K562 (cell line): ENCODE measurements around the gene IPO7. TPM values are rescaled to one million over a fixed set of nuclear protein-coding genes. Genes with fewer than 3 reads are reported as not detected.

Experiments used
- ARID1B ChIP-seq: fragments of 450-650 bp; IDR thresholded peaks from 2 replicates; pipeline ENCODE4 v1.6.1; 2016; ENCODE audit warnings: antibody characterized with exemption, mild to moderate bottlenecking, inconsistent platforms
- BMI1 ChIP-seq: fragments of 150-350 bp; IDR thresholded peaks from 2 replicates; pipeline ENCODE4 v1.6.1; 2014; ENCODE audit warnings: low read length
- CHAMP1 ChIP-seq: fragments of 450-650 bp; IDR thresholded peaks from 2 replicates; pipeline ENCODE4 v1.6.1; 2016; ENCODE audit warnings: mild to moderate bottlenecking
- CREB1 ChIP-seq, 2 experiments: sonication (generic) in 1 of 2; formaldehyde crosslinking in 1 of 2; IDR thresholded peaks; 2 replicates each; pipeline versions ENCODE4 v1.6.1 to v1.8.0; 2012 to 2022; ENCODE audit warnings: inconsistent platforms in 1 of 2, mild to moderate bottlenecking in 1 of 2, missing genetic modification reagents in 1 of 2, moderate library complexity in 1 of 2
- ETV6 ChIP-seq, 3 experiments: fragments of 150-350 bp in 1 of 3; sonication (generic) in 1 of 3; formaldehyde crosslinking in 1 of 3; IDR thresholded peaks; 2 replicates each; pipeline versions ENCODE4 v1.6.1 to v1.8.0; 2014 to 2022; ENCODE audit warnings: borderline replicate concordance in 2 of 3, low read depth in 2 of 3, antibody characterized with exemption in 1 of 3, low read length in 1 of 3, mild to moderate bottlenecking in 1 of 3, missing genetic modification reagents in 1 of 3
- HES1 ChIP-seq: fragments of 450-650 bp; IDR thresholded peaks from 2 replicates; pipeline ENCODE4 v1.6.1; 2016; ENCODE audit warnings: low read depth, mild to moderate bottlenecking, moderate library complexity
- HMG20A ChIP-seq: fragments of 450-650 bp; formaldehyde crosslinking; conservative IDR thresholded peaks from 2 replicates; pipeline ENCODE4 v1.4.0; 2020; ENCODE audit warnings: mild to moderate bottlenecking, mixed read lengths
- KAT7 ChIP-seq: sonication (generic); formaldehyde crosslinking; IDR thresholded peaks from 2 replicates; pipeline ENCODE4 v1.8.0; 2022; ENCODE audit warnings: missing genetic modification reagents, mild to moderate bottlenecking, borderline replicate concordance
- NR3C1 ChIP-seq: sonication (generic); formaldehyde crosslinking; IDR thresholded peaks from 2 replicates; pipeline ENCODE4 v1.8.1; 2022; ENCODE audit warnings: missing genetic modification reagents
- REST ChIP-seq, 2 experiments: fragments of 450-650 bp; formaldehyde crosslinking in 1 of 2; IDR thresholded peaks; 2 replicates each; pipeline versions ENCODE4 v1.4.0 to v1.6.1; 2014 to 2020; ENCODE audit warnings: mild to moderate bottlenecking in 2 of 2, borderline replicate concordance in 1 of 2, low read depth in 1 of 2
- SIN3A ChIP-seq, 2 experiments: fragments of 150-350 bp in 1 of 2; IDR thresholded peaks; 2 replicates each; pipeline ENCODE4 v1.6.1; 2011 to 2016; ENCODE audit warnings: borderline replicate concordance in 2 of 2, low read depth in 2 of 2, low read length in 2 of 2, mild to moderate bottlenecking in 2 of 2, moderate library complexity in 2 of 2; ENCODE audit not compliant: control insufficient read depth in 1 of 2
- ZNF197 ChIP-seq: fragments of 200-800 bp; sonication (Bioruptor generic); IDR thresholded peaks from 2 replicates; pipeline ENCODE4 v1.6.1; 2016; ENCODE audit warnings: low read depth, missing genetic modification characterization, missing compliant biosample characterization
- ZNF324 ChIP-seq: fragments of 250-450 bp; sonication (Bioruptor Pico); IDR thresholded peaks from 2 replicates; pipeline ENCODE4 v1.4.0; 2020; ENCODE audit warnings: mild to moderate bottlenecking
- polyA plus RNA-seq, 8 experiments: library from polyadenylated mRNA; depleted of rRNA in 4 of 8; stranded (reverse) in 5 of 8; unstranded in 3 of 8; fragments of >200 nt; fragmentation: Nextera tagmentation in 2 of 8; fragmentation: Illumina TruSeq in 1 of 8; extraction: Ambion mirVana in 2 of 8; extraction: Trizol in 1 of 8; gene quantifications; 2 replicates each; pipeline versions ENCODE4 v1.2.1 to v1.2.3, GENCODE V29; 2011 to 2014; ENCODE audit warnings: inconsistent platforms in 1 of 8, missing spikeins in 1 of 8
- total RNA-seq, 7 experiments: library from RNA; depleted of rRNA in 6 of 7; stranded (reverse); fragments of >200 nt in 6 of 7; fragmentation: Illumina TruSeq in 2 of 7; extraction: Trizol in 2 of 7; gene quantifications; 2 replicates each; pipeline versions ENCODE4 v1.2.1 to v1.2.3, GENCODE V29; 2011 to 2021; ENCODE audit warnings: low replicate concordance in 1 of 7

The IPO7 gene
- total and polyA plus RNA-seq, 9 of the 15 experiments (the other 6 are each of a cell fraction or from before 2014, with no cell fraction given), result 23.6 to 138 (median 110) TPM

- TF ChIP-seq SIN3A (IDR thresholded peaks at IDR 0.05; ENCODE audit: borderline replicate concordance in 2 of 2, control insufficient read depth in 1 of 2, low read depth in 2 of 2, low read length in 2 of 2), result peak; percentile 74 to 94
- TF ChIP-seq ARID1B, result no peak
- peak; percentile 43; the same call in 1 of the 2 replicates for TF ChIP-seq KAT7 (CRISPR knock-in tag)
- TF ChIP-seq HES1, result no peak
- peak; percentile 61; the same call in 1 of the 2 replicates for TF ChIP-seq CREB1 (IDR thresholded peaks at IDR 0.05)
- TF ChIP-seq CREB1 (CRISPR knock-in tag; IDR thresholded peaks at IDR 0.05), result peak; percentile 52
- no peak for TF ChIP-seq ZNF324 (CRISPR knock-in tag)
- TF ChIP-seq REST (IDR thresholded peaks at IDR 0.05; ENCODE audit: borderline replicate concordance), result no peak; the same call in 1 of the 2 replicates
- peak; percentile 53 for TF ChIP-seq REST (CRISPR knock-in tag; IDR thresholded peaks at IDR 0.05; ENCODE audit: low read depth)
- TF ChIP-seq HMG20A (CRISPR knock-in tag), result no peak
- TF ChIP-seq BMI1, result no peak
- TF ChIP-seq CHAMP1, result no peak
- TF ChIP-seq ZNF197, result no peak
- no peak for TF ChIP-seq ETV6 (IDR thresholded peaks at IDR 0.05; ENCODE audit: borderline replicate concordance in 1 of 2, low read depth in 2 of 2, low read length in 1 of 2)
- peak; percentile 68; the same call in 1 of the 2 replicates for TF ChIP-seq ETV6 (CRISPR knock-in tag; IDR thresholded peaks at IDR 0.05; ENCODE audit: borderline replicate concordance)
- TF ChIP-seq NR3C1 (CRISPR knock-in tag), result peak; percentile 91
These were observed at the start of gene IPO7 (continued) for GRCh38 chr11:9384535-9385326.
